GM21515 (cell line): ENCODE data around the gene GNMT.
A peak's percentile ranks its signal among the peaks of the same experiment; 100 is the strongest.
"Not testable (repeated sequence)": the region's sequence is repeated elsewhere in the genome, so short reads cannot be mapped to it uniquely, and the experiment has no call there.

Experiments used
- ATAC-seq: cut with Tn5 transposase; IDR thresholded peaks from one replicate; pipeline ENCODE4 v1.9.1; 2021; ENCODE audit not compliant: unreplicated experiment

Gene GNMT

DNA sequence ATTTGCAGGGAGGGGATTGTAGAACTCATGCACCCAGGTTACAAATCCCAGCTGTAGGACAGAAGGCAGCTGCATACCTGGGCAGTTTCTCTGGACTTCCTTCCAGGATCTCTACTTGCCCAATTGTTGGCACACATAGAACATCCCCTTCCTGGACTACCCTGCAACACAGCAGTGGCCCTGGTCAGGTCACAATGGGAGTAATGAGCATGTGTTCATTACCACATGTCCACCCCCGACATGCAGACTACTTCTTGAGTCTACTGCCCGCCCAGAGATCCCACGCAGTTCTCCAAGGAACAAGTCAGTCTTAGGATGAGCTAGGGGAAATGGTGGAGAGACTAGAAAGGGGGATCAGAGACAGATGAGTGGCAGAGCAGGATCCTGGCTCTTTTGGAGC lies 13.4 kb downstream of the GNMT start:
- ATAC-seq = no peak

DNA sequence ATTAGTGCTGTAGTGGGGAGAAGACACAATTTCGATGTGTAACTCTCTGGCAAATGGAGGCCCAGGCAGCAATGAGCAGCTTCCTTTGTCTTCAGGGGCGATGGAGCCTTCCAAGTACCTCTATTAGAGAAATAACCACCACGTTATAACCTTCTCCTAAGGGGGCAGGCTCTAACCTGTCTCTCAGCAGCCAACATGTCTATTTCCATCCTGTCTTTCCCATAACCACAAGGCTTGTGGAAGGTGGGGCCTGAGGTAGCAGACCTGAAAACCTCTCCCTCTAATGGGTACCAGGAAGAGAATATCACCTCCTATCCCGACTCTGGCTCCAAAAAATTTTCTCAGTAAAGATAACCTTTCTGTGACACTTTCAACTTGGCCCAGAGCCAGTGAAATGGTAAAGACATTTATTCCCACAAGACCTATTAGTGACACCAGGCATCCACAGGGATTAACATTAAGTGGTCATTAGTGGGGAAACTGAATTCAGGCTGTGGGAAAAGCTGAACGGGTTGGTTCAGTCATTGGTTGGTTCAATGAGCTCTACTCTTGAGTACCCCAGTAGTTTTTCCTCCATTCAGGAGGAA lies 14.5 kb downstream of the GNMT start:
- ATAC-seq = no peak

DNA sequence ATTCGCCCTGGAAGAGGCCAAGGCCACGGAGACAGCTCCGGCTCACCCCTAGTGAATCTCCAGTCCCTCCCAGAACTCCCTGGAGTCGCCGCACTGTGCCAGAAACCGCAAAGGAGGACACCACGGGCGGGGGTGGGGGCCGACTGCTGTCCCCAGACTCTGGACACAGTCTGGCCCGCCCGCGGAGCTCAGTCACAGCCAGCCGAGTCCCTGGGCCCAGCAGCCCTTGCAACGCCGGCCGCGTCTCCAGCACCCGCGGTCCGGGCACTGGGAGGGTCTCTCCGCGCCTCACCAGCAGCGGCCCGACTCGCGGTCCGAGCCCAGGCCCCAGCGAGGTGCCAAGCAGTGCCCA lies 17.9 kb downstream of the GNMT start:
- ATAC-seq = no peak

DNA sequence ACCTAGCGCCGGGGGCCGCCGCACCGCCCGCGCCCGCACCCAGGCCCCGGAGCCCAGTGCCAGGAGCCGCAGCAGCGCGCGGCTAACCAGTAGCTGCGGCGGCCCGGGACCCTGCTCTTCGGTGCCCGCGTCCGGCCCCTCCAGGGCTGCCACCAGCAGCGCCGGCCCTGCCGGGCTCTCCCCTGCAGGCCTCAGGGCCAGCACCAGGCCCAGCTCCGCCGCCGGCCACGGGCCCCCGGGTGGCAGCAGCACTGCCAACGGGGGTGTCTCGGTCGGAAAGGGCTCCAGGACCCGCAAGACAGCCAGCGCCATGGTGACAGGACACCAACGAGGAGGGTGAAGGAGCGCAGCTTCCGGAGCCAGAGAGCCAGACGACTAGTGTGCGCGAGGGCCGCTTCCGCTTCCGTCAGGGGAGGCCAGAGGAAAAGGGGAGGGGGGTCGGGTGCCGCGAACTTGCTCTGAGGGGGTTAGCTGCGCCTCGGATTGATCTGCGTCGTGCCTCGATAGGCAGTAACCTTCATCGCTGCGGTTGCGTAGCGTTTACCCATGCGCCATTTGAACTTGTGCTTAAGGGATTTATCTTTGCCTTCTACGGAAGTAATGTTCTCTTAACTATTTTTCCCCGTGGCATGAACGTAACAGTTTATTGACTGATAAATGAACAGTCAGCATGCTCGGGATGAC lies 18.4 kb downstream of the GNMT start, which contains the start of gene PEX6:
Gene PEX6 (minus strand): TSS at position 343 of the 684 bp plus-strand sequence. CDS start 31 bp downstream, at position 312.
- peak; percentile 89 for ATAC-seq

DNA sequence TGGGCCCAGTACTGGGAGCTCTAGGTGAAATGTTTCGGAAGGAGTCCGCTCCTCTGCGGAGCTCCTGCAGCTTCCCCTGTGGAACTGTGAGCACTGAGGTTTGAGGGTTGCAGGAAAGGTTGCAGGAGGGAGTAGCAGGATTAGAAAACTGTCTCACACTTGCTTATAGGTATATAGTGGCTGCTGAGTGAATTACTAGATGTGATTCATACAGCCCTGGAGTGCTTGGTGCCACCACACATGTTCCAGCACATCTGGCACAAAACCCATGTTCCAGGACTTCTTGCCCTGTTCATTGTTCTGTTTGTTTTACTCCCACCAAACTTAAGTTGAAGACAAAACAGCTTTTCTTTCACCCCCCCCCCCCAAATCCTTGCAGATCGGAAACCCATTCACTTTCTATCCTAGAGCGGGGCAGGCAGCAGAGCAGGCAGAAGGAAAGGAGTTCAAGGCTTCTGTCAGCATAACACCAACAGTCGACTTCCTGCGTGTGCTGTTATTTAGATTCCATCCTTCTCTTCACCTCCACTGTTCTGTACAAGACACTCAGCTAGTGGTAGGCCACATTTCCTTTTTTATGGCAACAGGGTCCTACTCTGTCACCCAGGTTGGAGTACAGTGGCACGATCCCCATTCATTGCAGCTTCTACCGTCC lies 19.1 kb downstream of the GNMT start:
- peak; percentile 6 for ATAC-seq

DNA sequence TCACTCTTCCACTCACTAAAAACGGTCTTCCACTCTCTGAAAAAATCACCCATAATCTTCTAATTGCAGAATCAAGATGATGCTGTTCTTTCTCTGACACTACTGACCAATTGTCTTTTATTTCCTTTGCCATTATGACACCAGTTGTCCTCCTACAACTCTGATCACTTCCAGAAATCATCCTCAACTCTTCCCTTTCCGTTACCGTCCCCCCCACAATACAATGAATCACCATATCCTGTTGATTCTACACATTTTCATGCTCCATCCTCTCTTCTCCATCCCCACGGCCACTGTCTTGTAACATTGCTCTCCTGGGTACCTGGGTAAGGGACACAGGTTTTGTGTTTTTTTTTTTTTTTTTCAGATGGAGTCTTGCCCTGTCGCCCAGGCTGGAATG lies 21.3 kb downstream of the GNMT start:
- ATAC-seq = no peak

DNA sequence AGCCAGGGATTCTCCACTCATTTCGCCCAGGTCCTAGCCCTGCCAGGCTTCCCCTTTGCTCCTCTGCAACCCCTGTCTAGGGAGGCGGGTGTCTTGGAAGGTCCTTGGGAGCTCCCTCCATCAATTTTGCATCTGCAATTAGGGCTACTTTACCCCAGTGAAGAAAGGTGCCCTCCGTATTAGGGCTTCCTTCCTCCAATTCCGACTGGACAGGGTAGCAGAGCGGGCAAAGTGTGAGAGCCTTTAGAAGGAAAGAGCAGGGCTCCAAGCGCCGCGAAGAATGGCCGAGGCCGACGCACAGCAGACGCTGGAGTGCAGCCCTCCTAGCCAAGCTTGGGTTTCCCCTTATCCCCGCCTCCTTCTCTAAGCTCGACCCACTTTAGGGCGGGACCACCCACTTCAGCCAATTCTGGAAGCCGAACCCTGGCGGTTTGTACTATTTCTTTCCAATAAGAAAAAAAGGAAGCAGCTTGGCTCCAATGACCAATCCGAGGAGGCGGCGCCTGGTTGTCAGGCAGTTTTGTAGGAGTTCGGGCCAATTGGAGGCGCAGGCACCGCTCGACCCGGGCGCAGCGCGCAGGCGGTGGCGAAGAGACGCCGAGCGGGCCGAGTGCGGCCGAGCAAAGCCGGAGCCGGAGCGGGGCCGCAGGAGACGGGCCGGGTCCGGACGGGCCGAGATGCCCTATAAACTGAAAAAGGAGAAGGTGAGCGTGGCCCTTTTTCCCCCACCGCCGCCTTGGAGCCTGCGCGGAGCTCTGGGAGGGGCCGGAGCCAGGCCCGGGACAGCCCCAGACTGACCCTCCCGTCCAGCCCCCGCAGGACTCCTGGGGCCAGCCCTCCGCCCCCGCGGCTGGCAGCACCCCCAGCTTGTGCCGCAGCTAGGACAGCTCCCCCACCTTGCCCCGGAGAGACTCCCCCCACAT lies 23.7 kb downstream of the GNMT start, which contains the start of gene PPP2R5D:
Gene PPP2R5D (plus strand): TSS at position 570 of the 923 bp plus-strand sequence. CDS start 108 bp downstream, at position 678.
- peak; percentile 90 for ATAC-seq

DNA sequence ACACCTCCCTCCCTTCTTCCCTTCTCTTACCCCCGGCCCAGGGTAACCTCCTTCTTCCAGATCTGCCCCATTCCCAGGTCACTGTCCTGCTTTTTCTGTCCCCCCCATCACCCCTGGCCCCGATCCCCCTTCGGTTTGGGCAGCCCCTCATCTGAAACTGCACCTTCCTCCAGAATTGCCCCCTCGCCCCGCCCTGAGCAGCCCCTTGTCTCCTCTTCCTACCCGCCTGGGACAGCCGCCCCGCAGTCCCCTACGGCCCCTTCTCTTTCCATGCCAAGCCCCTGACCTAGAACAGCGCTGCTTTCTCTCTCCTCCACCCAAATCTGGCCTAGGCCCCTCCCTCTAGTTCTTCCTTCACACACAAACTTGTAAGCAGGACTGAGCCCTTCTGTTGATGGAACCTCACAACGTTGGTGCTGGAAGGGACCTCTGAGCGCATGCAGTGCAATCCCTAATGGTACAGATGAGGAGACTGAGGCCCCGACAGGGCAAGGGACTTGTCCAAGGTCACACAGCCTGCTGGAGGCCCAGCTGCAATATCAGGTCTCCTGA lies 24.4 kb downstream of the GNMT start:
- ATAC-seq = no peak

DNA sequence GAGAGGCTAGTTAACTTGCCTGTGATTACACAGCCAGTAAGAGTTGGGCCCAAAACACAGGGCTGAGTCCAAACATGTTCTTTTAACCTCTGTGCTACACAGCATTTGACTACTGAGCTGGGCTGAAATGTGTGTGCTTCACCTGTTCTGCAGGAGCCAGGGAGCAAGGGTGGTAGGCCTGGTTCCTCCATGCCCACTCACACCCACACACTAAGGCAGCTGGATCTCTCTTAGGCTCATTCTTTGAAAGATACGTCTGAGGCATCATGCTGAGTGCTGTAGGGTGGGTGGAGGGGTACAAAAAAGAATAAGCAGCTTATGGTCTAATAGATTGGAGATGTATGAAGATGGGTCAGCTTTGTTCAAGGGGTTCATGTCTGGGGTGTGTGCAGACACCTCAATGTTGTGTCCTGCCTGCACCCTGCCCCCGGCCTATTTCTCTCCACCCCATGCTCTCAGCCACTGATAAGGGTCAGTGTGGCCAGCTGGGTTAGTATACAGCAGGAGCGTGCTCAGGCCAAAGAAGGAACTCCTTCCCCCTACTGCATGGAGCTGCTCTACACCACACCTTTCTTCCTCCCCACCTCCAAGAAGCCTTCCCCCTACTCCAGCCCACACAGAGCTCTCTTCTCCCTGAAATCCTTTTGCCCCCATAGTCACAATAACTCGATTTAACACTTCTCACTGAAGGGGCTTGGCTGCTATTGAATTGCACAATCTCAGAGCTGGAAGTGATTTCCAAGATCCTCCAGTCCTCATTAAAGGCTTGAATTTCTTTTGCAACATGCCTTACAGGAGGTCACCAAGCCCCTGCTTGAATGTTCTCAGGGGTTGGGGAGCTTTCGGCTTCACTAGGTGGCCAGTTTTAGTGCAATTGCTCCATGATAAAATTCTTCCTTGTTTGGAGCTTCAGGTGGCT lies 27.2 kb downstream of the GNMT start:
- ATAC-seq = no peak

DNA sequence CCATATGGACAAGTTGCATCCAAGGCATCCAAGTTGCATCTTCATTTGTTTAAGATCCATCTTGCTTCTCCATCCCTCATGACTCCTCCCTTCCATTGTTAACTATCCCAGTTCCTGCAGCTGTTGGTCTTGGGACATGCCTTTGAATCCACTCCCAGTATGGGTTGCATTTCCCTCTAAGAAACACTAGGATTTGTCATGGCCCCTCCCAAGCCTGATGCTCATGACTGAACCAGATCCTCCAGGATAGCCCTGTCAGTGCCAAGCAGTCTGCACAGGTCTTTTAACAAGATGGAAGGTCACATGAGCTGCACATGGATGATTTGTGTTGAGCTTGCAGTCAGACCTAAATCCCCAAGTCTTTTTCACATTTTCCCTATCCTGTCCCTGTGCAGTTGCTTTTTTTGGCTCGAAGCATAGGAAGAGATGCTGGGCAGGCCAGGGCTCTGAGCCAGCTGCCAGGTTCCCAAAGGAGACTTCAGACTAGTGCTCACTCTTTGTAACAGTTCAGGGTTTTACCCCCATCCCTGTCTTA lies 28.0 kb downstream of the GNMT start:
- no peak for ATAC-seq

DNA sequence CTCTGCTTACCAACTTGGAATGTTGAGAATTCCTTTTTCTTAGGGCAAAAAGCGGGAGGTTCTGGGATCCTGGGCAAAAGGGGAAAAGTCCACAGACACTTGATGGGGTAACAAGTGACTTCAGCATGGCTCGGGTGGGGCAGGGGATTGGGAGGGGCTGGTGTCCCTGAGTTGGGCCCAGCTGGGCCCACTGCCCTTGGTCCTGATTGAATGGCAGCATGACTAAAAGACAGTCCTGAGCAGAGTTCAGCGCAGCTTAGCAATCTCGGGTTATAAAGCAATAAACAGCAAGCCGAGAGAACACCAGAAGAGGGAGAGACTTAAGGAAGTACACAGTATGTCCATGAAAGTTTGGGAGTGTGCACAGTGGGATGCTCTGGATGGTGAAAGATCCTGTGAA lies 29.4 kb downstream of the GNMT start:
- no peak for ATAC-seq

DNA sequence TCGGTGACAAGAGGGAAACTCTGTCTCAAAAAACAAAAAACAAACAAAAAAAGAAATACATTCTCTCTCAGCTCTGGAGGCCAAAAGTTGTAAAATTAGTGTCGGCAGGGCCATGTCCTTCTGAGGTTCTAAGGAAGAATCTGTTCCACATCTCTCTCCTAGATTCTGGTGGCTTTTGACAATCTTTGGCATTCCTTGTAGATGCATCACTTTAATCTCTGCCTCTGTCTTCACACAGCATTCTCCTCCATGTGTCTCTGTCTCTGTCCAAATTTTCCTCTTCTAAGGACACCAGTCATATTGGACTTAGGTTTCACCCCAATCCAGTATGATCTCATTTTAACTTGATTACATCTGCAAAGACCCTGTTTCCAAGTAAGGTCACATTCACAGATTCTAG lies 32.9 kb downstream of the GNMT start:
- no peak for ATAC-seq

DNA sequence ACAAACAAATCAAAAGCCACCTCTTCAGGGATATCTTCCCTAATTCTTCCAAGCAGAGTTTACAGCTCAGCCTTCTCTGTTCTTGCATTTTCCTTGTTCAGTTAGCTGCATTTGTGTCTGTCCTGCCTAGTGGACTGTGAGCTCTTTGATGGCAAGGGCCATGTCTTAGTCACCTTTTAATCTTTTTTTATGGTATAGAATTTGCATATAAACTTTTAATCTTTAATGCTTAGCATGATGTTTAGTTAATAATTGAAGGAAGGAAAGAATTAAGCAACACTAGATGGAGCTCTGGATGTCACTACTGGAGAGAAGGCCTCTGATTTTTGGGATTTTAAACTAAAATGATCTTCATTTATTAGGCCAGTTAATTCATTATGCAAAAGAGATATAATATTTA lies 36.0 kb downstream of the GNMT start:
- ATAC-seq = no peak

DNA sequence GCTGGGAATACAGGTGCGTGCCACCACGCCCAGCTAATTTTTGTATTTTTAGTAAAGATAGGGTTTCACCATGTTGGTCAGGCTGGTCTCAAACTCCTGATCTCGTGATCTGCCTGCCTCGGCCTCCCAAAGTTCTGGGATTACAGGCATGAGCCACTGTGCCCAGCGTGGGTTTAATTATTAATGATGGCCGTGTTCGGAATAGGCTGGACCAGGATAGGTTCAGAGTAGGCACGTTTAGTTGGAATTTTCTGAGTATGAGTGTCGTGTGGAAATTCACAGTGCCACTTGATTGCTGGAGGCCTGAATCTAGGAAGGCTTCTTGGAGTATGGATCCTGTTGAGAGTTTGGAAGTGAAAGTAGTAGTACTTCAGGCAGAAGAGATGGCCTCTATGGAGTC lies 37.7 kb downstream of the GNMT start:
- not testable (repeated sequence) for ATAC-seq

DNA sequence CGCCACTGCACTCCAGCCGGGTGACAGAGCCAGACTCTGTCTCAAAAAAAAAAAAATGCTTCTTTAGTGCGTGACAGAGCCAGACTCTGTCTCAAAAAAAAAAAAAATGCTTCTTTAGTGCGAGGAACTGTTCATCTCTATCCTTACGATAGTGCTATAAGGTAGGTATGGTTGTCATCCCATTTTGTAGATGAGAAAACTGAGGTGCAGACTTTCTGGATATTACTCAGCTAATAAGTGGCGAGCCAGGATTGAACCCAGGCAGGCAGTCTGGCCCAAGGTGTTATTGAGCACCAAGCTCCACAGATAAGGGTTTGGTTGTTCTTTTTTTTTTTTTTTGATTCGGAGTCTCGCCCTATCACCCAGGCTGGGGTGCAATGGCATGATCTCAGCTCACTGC lies 41.3 kb downstream of the GNMT start:
- ATAC-seq = no peak

DNA sequence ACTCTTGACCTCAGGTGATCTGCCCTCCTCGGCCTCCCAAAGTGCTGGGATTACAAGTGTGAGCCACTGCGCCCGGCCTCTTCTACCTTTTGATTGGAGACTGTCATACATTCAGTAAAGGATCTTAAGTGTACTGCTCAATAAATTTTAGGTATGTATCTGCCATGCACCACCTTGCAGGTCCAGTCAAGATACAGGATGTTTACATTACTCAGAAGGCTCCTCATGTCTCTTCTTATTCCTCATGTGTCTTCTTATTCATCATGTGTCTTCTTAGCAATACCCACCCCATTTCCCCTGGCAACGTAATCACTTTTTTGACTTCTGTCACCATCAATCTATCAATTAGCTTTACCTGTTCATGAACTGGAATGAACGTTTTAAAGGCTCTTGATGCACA lies 45.3 kb downstream of the GNMT start:
- no peak for ATAC-seq

DNA sequence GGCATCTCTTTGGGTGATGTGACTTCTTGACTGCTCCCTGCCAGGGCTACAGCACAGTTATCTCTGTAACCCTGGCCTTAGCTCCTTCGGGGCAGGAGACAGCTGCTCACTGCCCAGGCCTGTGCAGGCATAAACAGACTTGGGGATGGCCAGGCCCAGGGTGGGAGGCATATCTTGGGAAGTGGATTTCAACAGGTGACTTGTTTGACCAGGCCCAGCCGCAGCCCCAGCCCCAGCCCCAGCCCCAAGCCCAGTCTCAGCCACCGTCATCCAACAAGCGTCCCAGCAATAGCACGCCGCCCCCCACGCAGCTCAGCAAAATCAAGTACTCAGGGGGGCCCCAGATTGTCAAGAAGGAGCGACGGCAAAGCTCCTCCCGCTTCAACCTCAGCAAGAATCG lies 45.7 kb downstream of the GNMT start:
- no peak for ATAC-seq

DNA sequence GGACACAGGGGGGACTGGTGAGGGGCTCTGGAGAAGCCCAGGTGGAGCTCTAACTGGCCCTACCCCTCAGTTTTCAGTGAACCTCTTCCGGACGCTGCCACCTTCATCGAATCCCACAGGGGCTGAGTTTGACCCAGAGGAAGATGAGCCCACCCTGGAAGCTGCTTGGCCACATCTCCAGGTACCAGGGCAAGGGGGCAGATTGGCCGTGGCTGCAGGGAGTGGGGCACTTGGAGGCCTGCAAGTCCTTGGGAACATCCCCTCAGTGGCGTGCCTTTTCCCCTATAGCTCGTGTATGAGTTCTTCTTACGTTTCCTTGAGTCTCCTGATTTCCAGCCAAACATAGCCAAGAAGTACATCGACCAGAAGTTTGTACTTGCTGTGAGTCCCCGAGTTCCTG lies 46.6 kb downstream of the GNMT start:
- ATAC-seq = no peak

DNA sequence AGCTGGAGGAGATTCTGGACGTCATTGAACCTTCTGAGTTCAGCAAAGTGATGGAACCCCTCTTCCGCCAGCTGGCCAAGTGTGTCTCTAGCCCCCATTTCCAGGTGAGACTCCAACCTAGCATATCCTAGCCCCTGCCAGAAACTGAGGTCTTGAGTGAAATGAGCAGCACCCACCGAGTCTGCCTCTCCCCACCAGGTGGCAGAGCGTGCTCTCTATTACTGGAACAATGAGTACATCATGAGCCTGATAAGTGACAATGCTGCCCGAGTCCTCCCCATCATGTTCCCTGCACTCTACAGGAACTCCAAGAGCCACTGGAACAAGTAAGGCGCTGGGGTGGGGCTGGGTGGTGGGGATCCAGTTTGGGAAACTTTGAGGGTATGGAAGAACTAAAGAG lies 48.6 kb downstream of the GNMT start:
- ATAC-seq = no peak

DNA sequence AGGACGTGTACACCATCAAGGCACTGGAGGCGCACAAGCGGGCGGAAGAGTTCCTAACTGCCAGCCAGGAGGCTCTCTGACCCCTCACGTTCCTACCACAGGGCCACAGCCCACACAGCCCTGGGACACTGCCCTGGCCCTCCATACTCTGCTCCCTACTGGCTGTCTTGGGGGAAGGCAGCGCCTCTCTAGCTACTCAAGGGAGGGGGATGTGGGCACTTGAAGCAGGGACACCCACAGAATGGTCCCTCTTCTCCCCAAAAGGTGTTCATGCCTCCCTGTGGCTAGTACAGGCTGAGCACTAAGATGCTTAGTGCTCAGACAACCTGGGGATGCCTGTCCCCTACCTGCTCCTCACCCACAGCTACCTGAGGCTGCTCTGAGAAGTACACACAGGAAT lies 50.7 kb downstream of the GNMT start:
- no peak for ATAC-seq
